ENCODE measurements around the gene UBE2E2.

The UBE2E2 gene

DNA sequence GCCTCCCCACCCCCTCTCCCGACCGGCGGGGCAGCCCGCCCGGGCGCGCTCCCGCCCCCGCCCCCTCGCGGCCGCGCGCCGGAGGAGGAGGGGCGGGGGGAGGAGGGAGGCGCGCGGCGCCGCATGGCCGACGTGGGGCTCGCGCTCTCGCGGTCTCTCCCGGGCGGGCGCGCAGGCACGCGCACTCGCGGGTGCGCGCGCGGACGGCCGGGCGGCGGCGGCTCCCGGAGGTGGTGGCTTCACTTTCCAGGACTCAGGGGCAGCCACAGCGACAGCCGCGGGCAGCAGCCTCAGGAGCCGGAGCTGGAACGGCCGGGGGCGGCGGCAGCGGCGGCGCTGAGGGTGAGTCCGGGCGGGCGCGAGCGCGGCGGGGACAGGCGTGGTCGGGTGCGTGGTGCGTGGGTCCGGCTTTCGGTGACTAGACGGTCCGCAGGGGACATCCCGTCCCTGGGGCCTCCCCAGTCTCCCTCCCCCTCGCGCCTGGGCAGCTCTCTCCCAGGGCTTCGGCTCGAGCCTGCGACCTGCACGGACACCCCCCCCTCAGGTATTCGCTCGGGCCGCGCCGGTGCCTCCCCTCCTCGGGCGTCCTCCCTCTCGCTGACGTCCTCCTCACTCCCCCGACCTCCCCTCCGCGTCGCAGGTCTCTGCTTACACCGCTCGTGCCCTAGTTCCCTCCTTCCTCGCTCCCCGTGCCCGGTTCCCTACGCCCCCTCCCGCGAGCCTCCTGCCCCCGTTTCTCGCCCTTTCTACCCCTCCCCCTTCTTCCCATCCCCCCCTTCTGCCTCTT lies at the start of gene UBE2E2:
Gene UBE2E2 (plus strand): TSS at position 407 of the 787 bp plus-strand sequence.
- Histone ChIP-seq H3K9me3 (ENCODE audit: control insufficient read depth, insufficient read depth, low read length) (no peaks in the 10 kb centered on the region), H3K27ac (ENCODE audit: low read length) (no peak within 1 kb of the TSS), H3K36me3 (ENCODE audit: control insufficient read depth, insufficient read depth, low read length) (no peaks in the 10 kb centered on the region), H3K4me1 (ENCODE audit: control insufficient read depth, insufficient read depth, low read length) (peaks cover 2% of the 10 kb centered on the region; the same call in 1 of the 2 replicates), H3K4me3 (ENCODE audit: low read length) (peak within 1 kb of the TSS; percentile 96), H3K27me3 (ENCODE audit: control insufficient read depth, insufficient read depth, low read length) (peaks cover 5% of the 10 kb centered on the region; the same call in 1 of the 2 replicates)
- WGBS (ENCODE audit: insufficient coverage, insufficient read length) = no CpG with 5 or more reads among the region's 101 CpGs
- DNase-seq (ENCODE audit: low read depth, low spot score) = no peak

DNA sequence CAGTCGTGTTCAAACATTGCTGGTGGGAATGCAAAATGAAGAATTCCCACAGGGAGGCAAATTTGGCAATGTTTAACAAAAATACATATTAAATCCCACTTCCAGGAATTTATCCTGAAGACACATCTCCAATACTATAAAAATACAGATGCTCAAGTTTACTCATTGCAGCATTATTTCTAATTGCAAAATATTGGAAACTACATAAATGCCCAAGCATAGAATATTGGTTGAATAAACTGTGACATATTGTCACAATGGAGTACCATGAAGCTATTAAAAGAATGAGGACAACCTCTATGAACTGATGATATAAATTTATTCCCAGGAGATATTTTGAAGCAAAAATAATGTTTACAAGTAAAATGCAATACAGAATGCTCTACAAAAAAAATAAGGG lies 49.7 kb upstream of the UBE2E2 start:
- H3K4me1 ChIP-seq (ENCODE audit: control insufficient read depth, insufficient read depth, low read length) = no peaks in the 10 kb centered on the region; the same call in 1 of the 2 replicates
- no peaks in the 10 kb centered on the region for H3K9me3 ChIP-seq (ENCODE audit: control insufficient read depth, insufficient read depth, low read length)
- WGBS (ENCODE audit: insufficient coverage, insufficient read length) = no CpG with 5 or more reads among the region's 1 CpG

DNA sequence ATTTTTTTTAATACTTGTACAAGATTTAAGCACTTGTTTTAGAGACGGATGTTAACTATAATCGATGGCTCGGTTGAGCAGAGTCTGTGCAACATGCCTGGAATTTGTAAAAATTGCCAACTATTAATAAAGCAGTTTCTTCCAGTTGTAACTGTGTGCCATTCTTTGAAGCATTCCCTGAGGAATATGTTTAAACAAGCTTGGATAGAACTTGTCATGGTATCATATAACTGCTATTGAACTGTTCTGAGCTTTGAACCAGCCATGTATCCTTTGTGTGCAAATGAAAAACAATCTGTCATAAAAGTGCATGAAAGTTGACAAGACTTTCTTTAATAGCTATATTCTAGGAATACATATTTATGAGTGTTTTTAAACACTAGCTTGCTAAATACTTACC lies 45.8 kb upstream of the UBE2E2 start:
- Histone ChIP-seq H3K4me1 (ENCODE audit: control insufficient read depth, insufficient read depth, low read length) (no peaks in the 10 kb centered on the region; the same call in 1 of the 2 replicates), H3K27me3 (ENCODE audit: control insufficient read depth, insufficient read depth, low read length) (no peaks in the 10 kb centered on the region), H3K36me3 (ENCODE audit: control insufficient read depth, insufficient read depth, low read length) (no peaks in the 10 kb centered on the region), H3K4me3 (ENCODE audit: low read length) (no peak overlapping the region), H3K27ac (ENCODE audit: low read length) (no peak overlapping the region), H3K9me3 (ENCODE audit: control insufficient read depth, insufficient read depth, low read length) (no peaks in the 10 kb centered on the region)
- no peak for DNase-seq (ENCODE audit: low read depth, low spot score)
- no CpG with 5 or more reads among the region's 3 CpGs for WGBS (ENCODE audit: insufficient coverage, insufficient read length)

More for the DNA sequence above, 49.7 kb upstream of the UBE2E2 start:
- Histone ChIP-seq H3K36me3 (ENCODE audit: control insufficient read depth, insufficient read depth, low read length) (no peaks in the 10 kb centered on the region), H3K27me3 (ENCODE audit: control insufficient read depth, insufficient read depth, low read length) (no peaks in the 10 kb centered on the region), H3K4me3 (ENCODE audit: low read length) (no peak overlapping the region), H3K27ac (ENCODE audit: low read length) (no peak overlapping the region)
- no peak for DNase-seq (ENCODE audit: low read depth, low spot score)

DNA sequence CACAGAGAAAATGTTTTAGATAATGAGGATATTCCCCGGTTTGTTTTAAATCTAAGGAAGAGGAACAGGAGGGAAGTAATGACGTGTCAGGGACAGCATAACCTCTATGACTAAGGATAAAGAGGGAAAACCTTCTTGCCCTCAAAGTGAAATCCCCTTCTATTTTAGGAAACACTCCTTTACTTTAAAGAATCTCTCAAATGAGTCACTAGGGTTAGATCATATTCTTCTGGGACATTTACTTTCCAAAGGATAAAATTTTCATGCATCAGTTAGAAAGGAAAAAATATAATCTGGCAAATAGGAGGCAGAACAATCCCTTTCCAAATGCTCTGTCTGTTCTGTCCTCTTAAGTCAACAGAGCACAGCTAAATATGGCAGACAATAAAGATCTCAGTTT lies 43.2 kb upstream of the UBE2E2 start:
- Histone ChIP-seq H3K36me3 (ENCODE audit: control insufficient read depth, insufficient read depth, low read length) (no peaks in the 10 kb centered on the region), H3K27ac (ENCODE audit: low read length) (no peak overlapping the region), H3K4me1 (ENCODE audit: control insufficient read depth, insufficient read depth, low read length) (no peaks in the 10 kb centered on the region), H3K9me3 (ENCODE audit: control insufficient read depth, insufficient read depth, low read length) (no peaks in the 10 kb centered on the region), H3K27me3 (ENCODE audit: control insufficient read depth, insufficient read depth, low read length) (no peaks in the 10 kb centered on the region), H3K4me3 (ENCODE audit: low read length) (no peak overlapping the region)
- WGBS (ENCODE audit: insufficient coverage, insufficient read length) = no CpG with 5 or more reads among the region's 2 CpGs
- DNase-seq (ENCODE audit: low read depth, low spot score) = no peak

DNA sequence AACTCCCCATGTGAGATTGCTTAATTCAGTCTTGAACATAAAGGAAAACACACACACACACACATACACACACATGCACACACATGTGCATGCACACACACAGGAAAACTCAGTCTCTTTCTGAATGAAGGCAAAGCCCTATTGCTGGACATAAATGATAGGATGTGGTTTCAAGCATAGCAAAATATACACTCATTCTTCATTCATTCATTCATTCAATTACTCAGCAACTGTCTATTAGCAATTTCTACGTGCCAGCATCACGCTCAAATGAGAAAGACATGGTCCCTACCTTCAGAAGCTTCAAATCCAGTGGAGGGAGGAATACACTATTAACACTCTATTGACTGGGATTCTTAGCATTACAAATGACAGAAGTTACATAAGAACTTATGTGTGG lies 41.8 kb upstream of the UBE2E2 start:
- Histone ChIP-seq H3K27ac (ENCODE audit: low read length) (no peak overlapping the region), H3K36me3 (ENCODE audit: control insufficient read depth, insufficient read depth, low read length) (no peaks in the 10 kb centered on the region), H3K4me1 (ENCODE audit: control insufficient read depth, insufficient read depth, low read length) (no peaks in the 10 kb centered on the region), H3K4me3 (ENCODE audit: low read length) (no peak overlapping the region), H3K27me3 (ENCODE audit: control insufficient read depth, insufficient read depth, low read length) (no peaks in the 10 kb centered on the region), H3K9me3 (ENCODE audit: control insufficient read depth, insufficient read depth, low read length) (no peaks in the 10 kb centered on the region)
- no peak for DNase-seq (ENCODE audit: low read depth, low spot score)
- no CpG with 5 or more reads among the region's 2 CpGs for WGBS (ENCODE audit: insufficient coverage, insufficient read length)

DNA sequence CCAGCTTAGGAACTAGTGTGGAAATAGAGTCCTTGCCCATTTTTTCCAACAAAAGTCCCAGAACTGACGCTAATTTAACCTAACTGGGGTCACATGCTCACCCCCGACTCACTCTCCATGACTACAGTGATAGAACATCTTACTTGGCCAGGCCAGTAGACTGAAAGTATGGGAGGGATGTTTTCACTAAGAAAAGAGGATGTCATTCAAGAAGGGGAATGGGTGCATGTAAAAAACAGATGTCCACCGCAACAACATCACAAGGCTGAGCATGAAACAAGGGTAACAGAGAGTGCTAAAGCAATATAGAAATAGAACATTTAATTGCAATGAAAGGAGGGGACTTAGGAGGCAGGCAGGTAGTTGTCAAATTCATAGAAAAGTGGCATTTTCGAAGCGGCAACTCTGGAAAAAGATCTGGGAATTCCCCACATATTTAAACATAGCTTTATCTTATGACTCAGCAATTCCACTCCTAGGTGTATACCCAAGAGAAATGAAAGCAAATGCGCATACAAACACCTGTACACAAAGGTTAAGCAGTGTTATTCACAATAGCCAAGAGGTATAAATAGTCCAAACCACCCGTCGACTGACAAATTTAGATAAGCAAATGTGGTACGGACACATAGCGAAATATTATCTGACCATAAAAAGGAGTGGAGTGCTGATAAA lies 41.1 kb upstream of the UBE2E2 start:
- Histone ChIP-seq H3K27me3 (ENCODE audit: control insufficient read depth, insufficient read depth, low read length) (no peaks in the 10 kb centered on the region), H3K9me3 (ENCODE audit: control insufficient read depth, insufficient read depth, low read length) (no peaks in the 10 kb centered on the region), H3K36me3 (ENCODE audit: control insufficient read depth, insufficient read depth, low read length) (no peaks in the 10 kb centered on the region), H3K27ac (ENCODE audit: low read length) (no peak overlapping the region), H3K4me3 (ENCODE audit: low read length) (no peak overlapping the region), H3K4me1 (ENCODE audit: control insufficient read depth, insufficient read depth, low read length) (no peaks in the 10 kb centered on the region)
- no CpG with 5 or more reads among the region's 10 CpGs for WGBS (ENCODE audit: insufficient coverage, insufficient read length)
- no peak for DNase-seq (ENCODE audit: low read depth, low spot score)

DNA sequence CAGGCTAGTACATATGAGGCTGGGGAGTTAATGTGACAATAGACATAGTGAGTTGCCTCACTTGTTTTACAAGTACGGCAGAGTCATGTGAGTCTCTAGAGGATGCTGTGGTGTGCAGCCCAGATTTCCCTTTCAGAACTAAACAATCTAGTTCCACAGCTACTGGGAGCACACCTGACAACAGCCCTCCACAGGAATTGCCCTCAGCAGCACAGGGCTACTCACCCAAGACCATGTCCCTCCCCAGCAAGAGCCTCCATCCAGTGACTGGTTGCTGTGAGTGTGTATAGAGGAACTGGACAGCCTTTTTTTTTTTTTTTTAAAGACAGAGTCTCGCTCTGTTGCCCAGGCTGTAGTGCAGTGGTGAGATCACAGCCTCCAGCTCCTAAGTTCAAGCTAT lies 40.2 kb upstream of the UBE2E2 start:
- DNase-seq (ENCODE audit: low read depth, low spot score) = no peak

DNA sequence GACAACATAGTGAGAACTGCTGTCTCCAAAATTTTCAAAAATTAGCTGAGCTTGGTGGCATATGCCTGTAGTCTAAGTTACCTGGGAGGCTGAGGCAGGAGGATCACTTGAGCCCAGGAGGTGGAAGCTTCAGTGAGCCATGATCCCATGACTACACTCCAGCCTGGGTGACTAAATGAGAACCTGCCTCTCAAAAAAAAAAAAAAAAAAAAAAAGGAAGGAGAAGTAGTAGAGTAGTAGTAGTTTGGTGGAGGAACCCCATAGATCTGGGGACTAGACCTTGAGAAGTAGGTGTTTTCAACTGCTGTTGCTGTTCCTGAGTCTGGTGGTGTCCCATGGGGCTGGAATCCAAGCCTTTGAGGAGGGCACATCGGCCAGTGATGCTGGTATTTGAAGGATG lies 38.4 kb upstream of the UBE2E2 start:
- WGBS (ENCODE audit: insufficient coverage, insufficient read length) = no CpG with 5 or more reads among the region's 1 CpG
- Histone ChIP-seq H3K27ac (ENCODE audit: low read length) (no peak overlapping the region), H3K4me3 (ENCODE audit: low read length) (no peak overlapping the region), H3K36me3 (ENCODE audit: control insufficient read depth, insufficient read depth, low read length) (no peaks in the 10 kb centered on the region), H3K27me3 (ENCODE audit: control insufficient read depth, insufficient read depth, low read length) (no peaks in the 10 kb centered on the region), H3K4me1 (ENCODE audit: control insufficient read depth, insufficient read depth, low read length) (no peaks in the 10 kb centered on the region), H3K9me3 (ENCODE audit: control insufficient read depth, insufficient read depth, low read length) (no peaks in the 10 kb centered on the region)
- no peak for DNase-seq (ENCODE audit: low read depth, low spot score)

More for the DNA sequence above, 40.2 kb upstream of the UBE2E2 start:
- H3K27me3 ChIP-seq (ENCODE audit: control insufficient read depth, insufficient read depth, low read length) = no peaks in the 10 kb centered on the region
- WGBS (ENCODE audit: insufficient coverage, insufficient read length) = no CpG with 5 or more reads among the region's 2 CpGs
- H3K36me3 ChIP-seq (ENCODE audit: control insufficient read depth, insufficient read depth, low read length) = no peaks in the 10 kb centered on the region
- no peak overlapping the region for H3K4me3 ChIP-seq (ENCODE audit: low read length)
- no peak overlapping the region for H3K27ac ChIP-seq (ENCODE audit: low read length)
- H3K9me3 ChIP-seq (ENCODE audit: control insufficient read depth, insufficient read depth, low read length) = no peaks in the 10 kb centered on the region
- H3K4me1 ChIP-seq (ENCODE audit: control insufficient read depth, insufficient read depth, low read length) = no peaks in the 10 kb centered on the region

DNA sequence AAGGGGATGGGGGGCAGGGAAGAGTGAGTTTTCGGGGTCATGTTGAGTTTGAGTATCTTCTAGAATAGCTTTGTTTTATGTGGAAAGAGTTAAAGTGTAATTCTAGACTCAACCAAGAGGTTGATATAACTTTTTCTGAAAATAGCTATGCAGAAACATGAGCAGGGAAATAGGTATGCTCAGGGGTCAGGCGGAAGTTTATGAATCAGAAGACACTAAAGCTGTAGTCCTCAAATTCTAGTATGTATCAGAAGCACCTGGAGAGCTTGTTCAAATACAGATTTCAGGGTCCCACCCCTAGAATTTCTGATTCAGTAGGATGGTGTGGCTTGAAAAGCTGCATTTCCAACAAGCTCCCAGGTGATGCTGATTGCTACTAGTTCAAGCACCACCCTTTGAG lies 37.6 kb upstream of the UBE2E2 start:
- Histone ChIP-seq H3K4me1 (ENCODE audit: control insufficient read depth, insufficient read depth, low read length) (no peaks in the 10 kb centered on the region), H3K9me3 (ENCODE audit: control insufficient read depth, insufficient read depth, low read length) (no peaks in the 10 kb centered on the region), H3K36me3 (ENCODE audit: control insufficient read depth, insufficient read depth, low read length) (no peaks in the 10 kb centered on the region), H3K27me3 (ENCODE audit: control insufficient read depth, insufficient read depth, low read length) (no peaks in the 10 kb centered on the region), H3K27ac (ENCODE audit: low read length) (no peak overlapping the region), H3K4me3 (ENCODE audit: low read length) (no peak overlapping the region)
- DNase-seq (ENCODE audit: low read depth, low spot score) = no peak
- no CpG with 5 or more reads among the region's 2 CpGs for WGBS (ENCODE audit: insufficient coverage, insufficient read length)

DNA sequence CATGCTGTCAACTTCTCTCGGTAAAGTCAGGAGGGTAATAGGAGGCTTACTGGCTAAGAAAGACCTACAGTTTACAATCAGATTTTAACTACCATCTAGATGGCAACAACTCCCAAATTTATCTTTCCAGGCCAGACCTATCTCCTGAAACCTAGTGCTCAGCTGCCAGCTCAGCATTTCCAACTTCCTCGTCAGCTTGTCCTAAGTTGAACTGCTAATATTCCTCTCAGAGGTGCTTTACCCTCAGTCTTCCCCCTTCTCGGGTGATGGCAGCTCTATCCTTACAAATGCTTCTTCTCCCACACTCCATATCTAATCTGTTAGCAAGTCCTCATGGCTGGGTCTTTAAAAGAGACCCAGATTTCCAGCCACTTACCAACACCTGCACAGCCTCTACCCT lies 36.9 kb upstream of the UBE2E2 start:
- no peak overlapping the region for H3K4me3 ChIP-seq (ENCODE audit: low read length)
- H3K9me3 ChIP-seq (ENCODE audit: control insufficient read depth, insufficient read depth, low read length) = no peaks in the 10 kb centered on the region
- H3K27me3 ChIP-seq (ENCODE audit: control insufficient read depth, insufficient read depth, low read length) = no peaks in the 10 kb centered on the region
- no peak overlapping the region for H3K27ac ChIP-seq (ENCODE audit: low read length)
- no peaks in the 10 kb centered on the region for H3K4me1 ChIP-seq (ENCODE audit: control insufficient read depth, insufficient read depth, low read length)
- H3K36me3 ChIP-seq (ENCODE audit: control insufficient read depth, insufficient read depth, low read length) = no peaks in the 10 kb centered on the region
- WGBS (ENCODE audit: insufficient coverage, insufficient read length) = no CpG with 5 or more reads among the region's 3 CpGs
- DNase-seq (ENCODE audit: low read depth, low spot score) = no peak
